ENCODE data around the gene HEPHL1. TPM values are rescaled to one million over a fixed set of nuclear protein-coding genes. Genes with fewer than 3 reads are reported as not detected.
"Not testable (repeated sequence)": the region's sequence is repeated elsewhere in the genome, so short reads cannot be mapped to it uniquely, and the experiment has no call there.

HEPHL1 gene
- total RNA-seq, 3 donors from 2014 or later, result 0.15 to 0.33 TPM; not detected in 1

DNA sequence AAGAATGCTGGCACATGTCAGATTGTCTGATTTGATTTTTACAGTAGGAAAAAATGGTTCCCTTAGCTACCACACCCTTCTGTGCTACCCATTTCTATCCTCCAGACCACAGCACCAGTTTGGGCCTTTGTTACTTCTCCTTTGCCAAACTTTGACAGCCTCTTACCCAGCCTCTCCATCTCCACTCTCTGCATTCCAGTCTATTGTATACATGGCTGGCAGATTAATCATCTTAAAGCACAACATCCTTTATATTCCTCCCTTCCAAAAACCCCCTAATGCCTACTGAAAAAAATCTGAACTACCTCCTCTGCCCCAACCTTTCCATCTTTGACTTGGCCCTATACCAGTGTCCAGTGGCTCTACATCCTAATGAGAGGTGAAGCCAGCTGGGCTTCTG, 96.7 kb downstream of the HEPHL1 start:
- H3K4me1 ChIP-seq, result no peaks in the 10 kb centered on the region
- intact Hi-C loops (cut with DNase I; ENCODE audit: low total_unique reads), result no loop called here
- H3K4me3 ChIP-seq, result no peak overlapping the region
- no peak overlapping the region for H3K27ac ChIP-seq
- no peak for DNase-seq (ENCODE audit: low spot score in 2 of 2)
- no peaks in the 10 kb centered on the region for H3K9me3 ChIP-seq
- no peaks in the 10 kb centered on the region for H3K27me3 ChIP-seq
- TF ChIP-seq POLR2AphosphoS5 (IDR thresholded peaks at IDR 0.05) (no peak), POLR2A (IDR thresholded peaks at IDR 0.05) (no peak)
- TF ChIP-seq, protein P1, sequence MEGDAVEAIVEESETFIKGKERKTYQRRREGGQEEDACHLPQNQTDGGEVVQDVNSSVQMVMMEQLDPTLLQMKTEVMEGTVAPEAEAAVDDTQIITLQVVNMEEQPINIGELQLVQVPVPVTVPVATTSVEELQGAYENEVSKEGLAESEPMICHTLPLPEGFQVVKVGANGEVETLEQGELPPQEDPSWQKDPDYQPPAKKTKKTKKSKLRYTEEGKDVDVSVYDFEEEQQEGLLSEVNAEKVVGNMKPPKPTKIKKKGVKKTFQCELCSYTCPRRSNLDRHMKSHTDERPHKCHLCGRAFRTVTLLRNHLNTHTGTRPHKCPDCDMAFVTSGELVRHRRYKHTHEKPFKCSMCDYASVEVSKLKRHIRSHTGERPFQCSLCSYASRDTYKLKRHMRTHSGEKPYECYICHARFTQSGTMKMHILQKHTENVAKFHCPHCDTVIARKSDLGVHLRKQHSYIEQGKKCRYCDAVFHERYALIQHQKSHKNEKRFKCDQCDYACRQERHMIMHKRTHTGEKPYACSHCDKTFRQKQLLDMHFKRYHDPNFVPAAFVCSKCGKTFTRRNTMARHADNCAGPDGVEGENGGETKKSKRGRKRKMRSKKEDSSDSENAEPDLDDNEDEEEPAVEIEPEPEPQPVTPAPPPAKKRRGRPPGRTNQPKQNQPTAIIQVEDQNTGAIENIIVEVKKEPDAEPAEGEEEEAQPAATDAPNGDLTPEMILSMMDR (IDR thresholded peaks at IDR 0.05), result no peak
- H3K36me3 ChIP-seq, result no peaks in the 10 kb centered on the region

DNA sequence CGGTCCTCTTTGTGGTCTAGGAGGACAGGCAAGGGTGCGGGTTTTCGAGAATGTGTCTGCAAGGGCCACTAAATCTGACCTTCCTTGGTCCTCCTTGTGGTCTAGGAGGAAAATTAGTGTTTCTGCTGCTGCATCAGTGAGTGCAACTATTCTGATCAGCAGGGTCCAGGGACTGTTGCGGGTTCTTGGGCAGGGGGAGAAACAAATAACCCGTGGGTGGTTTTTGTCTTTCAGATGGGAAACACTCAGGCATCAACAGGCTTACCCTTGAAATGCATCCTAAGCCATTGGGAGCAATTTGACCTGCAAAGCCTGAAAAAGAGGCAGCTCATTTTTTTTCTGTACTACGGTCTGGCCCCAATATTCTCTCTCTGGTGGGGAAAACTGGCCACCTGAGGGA, 98.5 kb downstream of the HEPHL1 start:
- intact Hi-C loops (cut with DNase I; ENCODE audit: low total_unique reads); H3K36me3 ChIP-seq; DNase-seq (ENCODE audit: low spot score in 2 of 2); H3K4me1 ChIP-seq; H3K4me3 ChIP-seq; H3K27me3 ChIP-seq; H3K9me3 ChIP-seq; H3K27ac ChIP-seq: not testable (repeated sequence)

DNA sequence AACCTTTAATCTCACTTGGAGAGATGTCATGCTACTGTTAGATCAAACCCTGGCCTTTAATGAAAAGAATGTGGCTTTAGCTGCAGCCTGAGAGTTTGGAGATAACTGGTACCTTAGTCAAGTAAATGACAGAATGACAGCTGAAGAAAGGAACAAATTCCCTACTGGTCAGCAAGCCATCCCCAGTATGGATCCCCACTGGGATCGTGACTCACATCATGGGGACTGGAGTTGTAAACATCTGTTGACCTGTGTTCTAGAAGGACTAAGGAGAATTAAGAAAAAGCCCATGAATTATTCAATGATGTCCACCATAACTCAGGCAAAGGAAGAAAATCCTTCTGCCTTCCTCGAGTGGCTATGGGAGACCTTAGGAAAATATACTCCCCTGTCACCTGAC, 99.4 kb downstream of the HEPHL1 start:
- intact Hi-C loops (cut with DNase I; ENCODE audit: low total_unique reads); H3K4me3 ChIP-seq; H3K36me3 ChIP-seq; H3K9me3 ChIP-seq; H3K27me3 ChIP-seq; H3K4me1 ChIP-seq; DNase-seq (ENCODE audit: low spot score in 2 of 2); H3K27ac ChIP-seq: not testable (repeated sequence)

DNA sequence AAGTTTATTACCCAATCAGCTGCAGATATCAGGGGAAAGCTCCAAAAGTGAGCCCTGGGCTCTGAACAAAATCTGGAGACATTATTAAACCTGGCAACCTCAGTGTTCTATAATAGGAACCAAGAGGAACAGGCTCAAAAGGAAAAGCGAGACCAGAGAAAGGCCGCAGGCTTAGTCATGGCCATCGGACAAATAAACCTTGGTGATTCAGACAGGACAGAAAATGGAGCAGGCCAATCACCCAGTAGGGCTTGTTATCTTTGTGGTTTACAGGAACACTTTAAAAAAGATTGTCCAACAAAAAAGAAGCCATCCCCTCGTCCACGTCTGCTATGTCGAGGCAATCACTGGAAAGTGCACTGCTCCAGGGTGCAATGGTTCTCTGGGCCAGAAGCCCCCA, 99.8 kb downstream of the HEPHL1 start:
- Histone ChIP-seq H3K4me3 (no peak overlapping the region), H3K27ac (no peak overlapping the region), H3K4me1 (no peaks in the 10 kb centered on the region), H3K36me3 (no peaks in the 10 kb centered on the region), H3K27me3 (no peaks in the 10 kb centered on the region), H3K9me3 (no peaks in the 10 kb centered on the region)
- TF ChIP-seq POLR2AphosphoS5 (IDR thresholded peaks at IDR 0.05), result no peak
- TF ChIP-seq, protein P1 (IDR thresholded peaks at IDR 0.05), result no peak
- no peak for TF ChIP-seq POLR2A (IDR thresholded peaks at IDR 0.05)
- no peak for DNase-seq (ENCODE audit: low spot score in 2 of 2)
- intact Hi-C loops (cut with DNase I; ENCODE audit: low total_unique reads), result no loop called here

DNA sequence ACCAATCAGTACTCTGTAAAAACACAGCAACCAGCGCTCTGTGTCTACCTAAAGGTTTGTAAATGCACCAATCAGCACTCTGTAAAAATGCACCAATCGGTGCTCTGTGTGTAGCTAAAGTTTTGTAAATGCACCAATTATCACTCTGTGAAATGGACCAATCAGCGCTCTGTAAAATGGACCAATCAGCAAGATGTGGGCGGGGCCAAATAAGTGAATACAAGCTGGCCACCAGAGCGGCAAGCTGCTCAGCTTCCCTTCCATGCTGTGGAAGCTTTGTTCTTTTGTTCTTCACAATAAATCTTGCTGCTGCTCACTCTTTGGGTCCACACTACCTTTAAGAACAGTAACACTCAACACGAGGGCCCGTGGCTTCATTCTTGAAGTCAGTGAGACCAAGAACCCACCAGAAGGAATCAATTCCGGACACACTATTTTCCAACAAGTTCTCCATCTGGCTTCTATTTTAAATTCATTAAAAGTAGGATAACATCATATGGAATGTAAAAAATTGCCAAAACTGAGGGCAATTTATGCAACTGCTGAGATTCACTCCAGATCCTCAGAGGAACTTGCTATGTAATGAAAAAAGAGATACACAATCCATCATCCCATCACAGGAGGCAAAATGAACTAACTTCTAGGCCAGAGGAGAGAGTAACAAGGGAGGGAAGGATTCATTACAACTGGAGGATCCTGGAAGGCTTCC, 104.4 kb downstream of the HEPHL1 start:
- no peak overlapping the region for H3K4me3 ChIP-seq
- no peaks in the 10 kb centered on the region for H3K27me3 ChIP-seq
- H3K36me3 ChIP-seq, result no peaks in the 10 kb centered on the region
- TF ChIP-seq, protein P1 (IDR thresholded peaks at IDR 0.05), result no peak
- no peak for TF ChIP-seq POLR2AphosphoS5 (IDR thresholded peaks at IDR 0.05)
- no peak for TF ChIP-seq POLR2A (IDR thresholded peaks at IDR 0.05)
- H3K4me1 ChIP-seq, result peaks cover 0 to 2% of the 10 kb centered on the region in 2 donors
- no peaks in the 10 kb centered on the region for H3K9me3 ChIP-seq
- intact Hi-C loops (cut with DNase I; ENCODE audit: low total_unique reads), result no loop called here
- no peak overlapping the region for H3K27ac ChIP-seq
- DNase-seq (ENCODE audit: low spot score in 2 of 2), result no peak

DNA sequence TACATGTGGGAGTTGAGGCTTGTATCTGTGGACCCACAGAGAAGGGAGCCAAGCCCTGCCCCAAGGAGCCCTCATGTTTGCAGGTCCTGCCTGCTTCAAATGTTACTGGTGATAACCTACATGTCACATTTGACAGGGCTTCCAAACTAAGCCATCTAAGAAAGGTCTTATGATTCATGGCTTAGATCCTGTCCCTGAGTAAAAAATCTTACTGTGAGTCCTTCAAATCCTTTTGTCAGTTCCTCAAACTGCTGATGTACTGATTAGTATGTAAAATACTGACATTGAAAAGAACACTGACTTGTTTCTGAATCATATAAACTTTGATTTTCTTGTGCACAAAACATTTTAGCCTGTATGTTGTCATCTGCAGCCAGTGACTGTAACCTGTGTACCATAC, 106.5 kb downstream of the HEPHL1 start:
- TF ChIP-seq, protein P1 (IDR thresholded peaks at IDR 0.05), result no peak
- no peak for TF ChIP-seq POLR2A (IDR thresholded peaks at IDR 0.05)
- TF ChIP-seq POLR2AphosphoS5 (IDR thresholded peaks at IDR 0.05), result no peak
- H3K27me3 ChIP-seq, result no peaks in the 10 kb centered on the region
- DNase-seq (ENCODE audit: low spot score in 2 of 2), result no peak
- peak overlapping the region; percentile 75 to 82 (median 80) for H3K4me3 ChIP-seq
- peak overlapping the region; percentile 89 to 93 for H3K27ac ChIP-seq
- H3K9me3 ChIP-seq, result no peaks in the 10 kb centered on the region
- no peaks in the 10 kb centered on the region for H3K36me3 ChIP-seq
- intact Hi-C loops (cut with DNase I; ENCODE audit: low total_unique reads), result no loop called here
- H3K4me1 ChIP-seq, result peaks cover 0 to 2% of the 10 kb centered on the region in 2 donors

All from breast epithelium (tissue), 4 donors.